Calu3 (cell line): ENCODE measurements around the gene ABCB9. TPM values are rescaled to one million over a fixed set of nuclear protein-coding genes. Genes with fewer than 3 reads are reported as not detected.
A peak's percentile ranks its signal among the peaks of the same experiment; 100 is the strongest.

Experiments used
- BruUV-seq: library from RNA; stranded (reverse); fragments of 400-500 nt; replicated peaks from 2 replicates; lab custom pipeline; 2021; lab: Mats Ljungman, UMichigan
- CTCF ChIA-PET: fragments of 300-600 bp; sonication (Branson Sonifier 250); formaldehyde crosslinking; loops from one replicate; lab custom pipeline; 2022; ENCODE audit warnings: antibody characterized with exemption; lab: Charles Lee
- DNase-seq: peaks from one replicate; pipeline ENCODE4 v3.0.0; 2022
- H3K27ac Mint-ChIP-seq: one replicate; pipeline ENCODE4 v1.8.0; 2022; ENCODE audit warnings: mixed read lengths; ENCODE audit not compliant: unreplicated experiment
- H3K27me3 Mint-ChIP-seq: one replicate; pipeline ENCODE4 v1.8.0; 2022; ENCODE audit warnings: mixed read lengths; ENCODE audit not compliant: unreplicated experiment
- H3K36me3 Mint-ChIP-seq: one replicate; pipeline ENCODE4 v1.8.0; 2022; ENCODE audit warnings: mild to moderate bottlenecking, moderate library complexity, mixed read lengths; ENCODE audit not compliant: insufficient read depth, unreplicated experiment
- H3K4me1 Mint-ChIP-seq: one replicate; pipeline ENCODE4 v1.8.0; 2022; ENCODE audit warnings: mild to moderate bottlenecking, low read depth, mixed read lengths; ENCODE audit not compliant: unreplicated experiment
- H3K4me3 Mint-ChIP-seq: one replicate; pipeline ENCODE4 v1.8.0; 2022; ENCODE audit warnings: mild to moderate bottlenecking, low read depth, moderate library complexity, mixed read lengths; ENCODE audit not compliant: unreplicated experiment
- H3K9me3 Mint-ChIP-seq: one replicate; pipeline ENCODE4 v1.8.0; 2022; ENCODE audit warnings: low read depth, mixed read lengths; ENCODE audit not compliant: unreplicated experiment
- CTCF ChIP-seq: fragments of 200-600 bp; IDR thresholded peaks from one replicate; pipeline ENCODE4 v1.8.0; 2022; ENCODE audit warnings: antibody characterized with exemption; ENCODE audit not compliant: unreplicated experiment
- intact Hi-C: fragments of 100-400 bp; cut with micrococcal nuclease; formaldehyde crosslinking; loops from one replicate; pipeline ENCODE4 v1.10.0; 2022; ENCODE audit not compliant: unreplicated experiment
- total RNA-seq: library from RNA; stranded (reverse); gene quantifications from 2 replicates; pipeline ENCODE4 v1.2.3, GENCODE V29; 2022

ABCB9 gene
- total RNA-seq, 1 experiment from 2014 or later, result 25.6 TPM

GRCh38 chr12:122955156-122955555 is 11.1 kb downstream of the ABCB9 start:
- Mint-ChIP-seq H3K4me3 (no peak overlapping the region), H3K27me3 (no peaks in the 10 kb centered on the region), H3K36me3 (no peaks in the 10 kb centered on the region), H3K4me1 (peaks cover 10% of the 10 kb centered on the region), H3K27ac (no peak overlapping the region), H3K9me3 (no peaks in the 10 kb centered on the region)
- no TSS peak for BruUV-seq
- DNase-seq, result no peak
- TF ChIP-seq CTCF, result no peak
- intact Hi-C loops, result no loop called here
- CTCF ChIA-PET, result interaction anchor here (0.7 kb wide), 1 partner anchor 73 kb away, joined by 3 read pairs; no protein-coding TSS in a partner anchor

GRCh38 chr12:122951979-122952892 is 14.0 kb downstream of the ABCB9 start:
- CTCF ChIA-PET, result interaction anchor here (0.5 to 2.3 kb wide), 7 partner anchors 12 to 216 kb away, joined by 3 to 18 read pairs (median 4); partner anchors contain the start of gene ABCB9
- peak overlapping the region; percentile 60 for H3K27ac Mint-ChIP-seq
- no peaks in the 10 kb centered on the region for H3K9me3 Mint-ChIP-seq
- intact Hi-C loops, result loop anchor here (1.0 to 5.0 kb wide), 4 partner anchors 80 to 315 kb away; no protein-coding TSS in a partner anchor
- H3K36me3 Mint-ChIP-seq, result peaks cover 8% of the 10 kb centered on the region
- no peak overlapping the region for H3K4me3 Mint-ChIP-seq
- H3K4me1 Mint-ChIP-seq, result peaks cover 33% of the 10 kb centered on the region
- BruUV-seq, result TSS peak; percentile 56
- no peaks in the 10 kb centered on the region for H3K27me3 Mint-ChIP-seq
- TF ChIP-seq CTCF, result peak; percentile 87
- peak; percentile 86 for DNase-seq

- Mint-ChIP-seq H3K4me1 (peaks cover 41% of the 10 kb centered on the region), H3K27me3 (no peaks in the 10 kb centered on the region), H3K4me3 (no peak overlapping the region), H3K9me3 (no peaks in the 10 kb centered on the region), H3K36me3 (peaks cover 16% of the 10 kb centered on the region), H3K27ac (peak overlapping the region; percentile 60)
- CTCF ChIA-PET, result interaction anchor here (0.5 to 2.3 kb wide), 5 partner anchors 22 to 215 kb away, joined by 3 to 18 read pairs (median 9); no protein-coding TSS in a partner anchor
- no peak for TF ChIP-seq CTCF
- intact Hi-C loops, result loop anchor here (2.0 to 5.0 kb wide), 3 partner anchors 79 to 314 kb away; no protein-coding TSS in a partner anchor
- DNase-seq, result peak; percentile 68
- no TSS peak for BruUV-seq
Observed at GRCh38 chr12:122951406-122951805, 14.9 kb downstream of the ABCB9 start.

GRCh38 chr12:122949816-122950675 is 16.2 kb downstream of the ABCB9 start:
- no peak for DNase-seq
- Mint-ChIP-seq H3K36me3 (peaks cover 27% of the 10 kb centered on the region), H3K4me3 (no peak overlapping the region), H3K27me3 (no peaks in the 10 kb centered on the region), H3K27ac (peak overlapping the region; percentile 39), H3K4me1 (peaks cover 55% of the 10 kb centered on the region), H3K9me3 (no peaks in the 10 kb centered on the region)
- TF ChIP-seq CTCF, result no peak
- CTCF ChIA-PET, result interaction anchor here (0.6 to 2.0 kb wide), 4 partner anchors 60 to 367 kb away, joined by 3 to 12 read pairs (median 3); no protein-coding TSS in a partner anchor
- intact Hi-C loops, result loop anchor here (2.0 to 5.0 kb wide), 3 partner anchors 78 to 313 kb away; no protein-coding TSS in a partner anchor
- no TSS peak for BruUV-seq
